ENCODE data around the gene SRBD1.

SRBD1 gene

GRCh38 chr2:45412754-45413379 lies 198.2 kb downstream of the SRBD1 start:
- no peak for DNase-seq

GRCh38 chr2:45409677-45410076 lies 201.4 kb downstream of the SRBD1 start:
- no peak for DNase-seq

GRCh38 chr2:45406621-45407020 lies 204.4 kb downstream of the SRBD1 start:
- DNase-seq = no peak

GRCh38 chr2:45404807-45405297 lies 206.2 kb downstream of the SRBD1 start:
- DNase-seq = no peak

- DNase-seq = no peak
Measured at GRCh38 chr2:45403036-45403435, 208.0 kb downstream of the SRBD1 start.

GRCh38 chr2:45401431-45401922 lies 209.6 kb downstream of the SRBD1 start:
- no peak for DNase-seq

- DNase-seq = no peak
Measured at GRCh38 chr2:45399040-45399784, 211.9 kb downstream of the SRBD1 start.

GRCh38 chr2:45397292-45397691 lies 213.8 kb downstream of the SRBD1 start:
- DNase-seq = no peak

GRCh38 chr2:45396671-45397070 lies 214.4 kb downstream of the SRBD1 start:
- DNase-seq = no peak

GRCh38 chr2:45394842-45395241 lies 216.2 kb downstream of the SRBD1 start:
- no peak for DNase-seq

GRCh38 chr2:45394216-45394615 lies 216.9 kb downstream of the SRBD1 start:
- DNase-seq = no peak

- no peak for DNase-seq
Measured at GRCh38 chr2:45391866-45392265, 219.2 kb downstream of the SRBD1 start.

GRCh38 chr2:45390861-45391260 lies 220.2 kb downstream of the SRBD1 start:
- no peak for DNase-seq

- no peak for DNase-seq
Measured at GRCh38 chr2:45390441-45390840, 220.6 kb downstream of the SRBD1 start.

GRCh38 chr2:45388541-45389100 lies 222.4 kb downstream of the SRBD1 start:
- DNase-seq = no peak

GRCh38 chr2:45382744-45383143 lies 228.3 kb downstream of the SRBD1 start:
- DNase-seq = no peak

GRCh38 chr2:45380131-45380836 lies 230.8 kb downstream of the SRBD1 start:
- no peak for DNase-seq

- no peak for DNase-seq
Measured at GRCh38 chr2:45379399-45380087, 231.5 kb downstream of the SRBD1 start.

GRCh38 chr2:45373534-45373933 lies 237.5 kb downstream of the SRBD1 start:
- no peak for DNase-seq

GRCh38 chr2:45370369-45370768 lies 240.7 kb downstream of the SRBD1 start:
- no peak for DNase-seq

- DNase-seq = no peak
Measured at GRCh38 chr2:45368792-45369191, 242.3 kb downstream of the SRBD1 start.

GRCh38 chr2:45361666-45362065 lies 249.4 kb downstream of the SRBD1 start:
- no peak for DNase-seq

GRCh38 chr2:45354776-45355175 lies 256.3 kb downstream of the SRBD1 start:
- DNase-seq = no peak
